Gastrocnemius medialis (tissue), 4 donors: ENCODE data around the gene IL6.

Experiments
- CTCF ChIP-seq, 5 experiments: fragments of 450-650 bp in 3 of 5; fragments of 200-600 bp in 2 of 5; sonication (generic) in 2 of 5; IDR thresholded peaks in 4 of 5; conservative IDR thresholded peaks in 1 of 5; 1 replicate in 4 of 5; 2 replicates in 1 of 5; pipeline ENCODE4 v1.5.1; 2016 to 2019; ENCODE audit warnings: antibody characterized with exemption in 5 of 5, mild to moderate bottlenecking in 3 of 5, moderate library complexity in 3 of 5
- POLR2A ChIP-seq, 2 donors: fragments of 450-650 bp; IDR thresholded peaks; one replicate each; pipeline ENCODE4 v1.6.1; 2017; ENCODE audit warnings: antibody characterized with exemption in 2 of 2, mild to moderate bottlenecking in 2 of 2, moderate library complexity in 2 of 2

DNA sequence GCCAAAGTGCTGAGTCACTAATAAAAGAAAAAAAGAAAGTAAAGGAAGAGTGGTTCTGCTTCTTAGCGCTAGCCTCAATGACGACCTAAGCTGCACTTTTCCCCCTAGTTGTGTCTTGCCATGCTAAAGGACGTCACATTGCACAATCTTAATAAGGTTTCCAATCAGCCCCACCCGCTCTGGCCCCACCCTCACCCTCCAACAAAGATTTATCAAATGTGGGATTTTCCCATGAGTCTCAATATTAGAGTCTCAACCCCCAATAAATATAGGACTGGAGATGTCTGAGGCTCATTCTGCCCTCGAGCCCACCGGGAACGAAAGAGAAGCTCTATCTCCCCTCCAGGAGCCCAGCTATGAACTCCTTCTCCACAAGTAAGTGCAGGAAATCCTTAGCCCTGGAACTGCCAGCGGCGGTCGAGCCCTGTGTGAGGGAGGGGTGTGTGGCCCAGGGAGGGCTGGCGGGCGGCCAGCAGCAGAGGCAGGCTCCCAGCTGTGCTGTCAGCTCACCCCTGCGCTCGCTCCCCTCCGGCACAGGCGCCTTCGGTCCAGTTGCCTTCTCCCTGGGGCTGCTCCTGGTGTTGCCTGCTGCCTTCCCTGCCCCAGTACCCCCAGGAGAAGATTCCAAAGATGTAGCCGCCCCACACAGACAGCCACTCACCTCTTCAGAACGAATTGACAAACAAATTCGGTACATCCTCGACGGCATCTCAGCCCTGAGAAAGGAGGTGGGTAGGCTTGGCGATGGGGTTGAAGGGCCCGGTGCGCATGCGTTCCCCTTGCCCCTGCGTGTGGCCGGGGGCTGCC, at the start of gene IL6:
- TF ChIP-seq POLR2A (IDR thresholded peaks at IDR 0.05), result no peak
- no peak for TF ChIP-seq CTCF (IDR thresholded peaks at IDR 0.05 in 4 of 5, conservative IDR thresholded peaks at IDR 0.05 in 1 of 5)
